AG08396 (cell line): ENCODE results near the gene CPEB4.

Experiments used
- DNase-seq: peaks from one replicate; pipeline ENCODE4 v3.0.0; 2012; ENCODE audit warnings: low spot score, mixed read lengths

Gene CPEB4

GRCh38 chr5:173945160-173945559 lies 57.0 kb downstream of the CPEB4 start:
- DNase-seq, result no peak

- DNase-seq, result no peak
These were observed 58.2 kb downstream of the CPEB4 start for GRCh38 chr5:173946323-173946722.

DNA sequence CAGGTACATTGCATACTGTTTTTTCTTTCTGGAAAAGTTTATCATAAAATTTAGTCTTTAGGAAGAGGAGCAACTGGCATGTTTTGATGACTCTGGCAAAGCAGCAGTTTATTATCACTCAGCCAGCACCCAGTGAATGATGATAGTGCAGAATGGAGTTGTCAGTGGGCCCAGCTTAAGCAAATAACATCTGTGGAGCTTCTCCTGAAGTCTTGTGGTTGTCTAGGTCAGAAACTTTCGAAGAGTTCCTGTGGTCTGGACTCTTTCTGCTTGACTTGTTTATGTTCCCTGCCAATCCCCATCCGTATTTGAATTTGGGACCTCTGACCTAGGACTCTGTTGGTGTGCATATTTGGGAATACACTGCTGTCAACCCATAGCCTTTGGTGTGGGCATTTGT lies 62.7 kb downstream of the CPEB4 start:
- DNase-seq, result no peak

GRCh38 chr5:173953528-173954090 lies 65.5 kb downstream of the CPEB4 start:
- peak; percentile 65 for DNase-seq

DNA sequence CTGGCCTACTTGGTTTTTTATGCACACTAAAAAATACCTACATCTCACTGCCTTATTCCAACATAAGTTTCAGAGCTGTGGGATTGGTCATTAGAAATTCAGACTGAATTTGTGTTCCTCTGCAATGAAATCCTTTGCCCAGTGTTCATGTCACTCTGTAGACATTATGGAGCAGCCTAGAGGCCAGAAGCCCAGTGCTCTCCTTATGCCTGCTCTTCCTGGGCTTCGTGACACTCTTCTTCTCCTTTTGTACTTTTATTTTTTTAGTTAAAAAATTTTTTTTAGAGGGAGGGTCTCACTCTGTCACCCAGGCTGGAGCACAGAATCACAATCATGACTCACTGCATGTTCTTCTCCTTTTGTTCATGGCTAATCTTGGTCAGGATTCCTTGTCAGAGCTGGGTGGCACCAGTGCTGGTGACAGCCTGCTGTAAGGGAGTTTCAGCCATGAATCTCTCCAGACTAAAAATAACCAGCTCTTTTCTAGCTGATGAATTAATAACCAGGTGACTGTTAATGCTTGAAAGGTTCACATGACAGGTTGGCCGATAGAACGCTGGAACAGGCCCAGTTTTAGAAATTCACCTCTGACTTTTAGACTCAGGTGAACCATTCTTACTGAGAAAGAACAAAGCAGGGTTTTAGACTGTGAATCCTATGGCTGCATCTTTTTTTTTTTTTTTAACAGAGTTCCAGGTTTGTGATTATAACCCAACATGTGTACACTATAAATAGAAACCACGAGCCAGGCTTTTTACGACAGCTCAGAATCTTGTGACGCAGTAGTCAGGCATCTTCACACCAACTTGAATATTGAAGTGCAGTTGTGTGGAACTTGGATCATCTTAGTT lies 66.7 kb downstream of the CPEB4 start:
- peak; percentile 51 for DNase-seq

- no peak for DNase-seq
These were observed 72.8 kb downstream of the CPEB4 start for GRCh38 chr5:173960986-173961385.

DNA sequence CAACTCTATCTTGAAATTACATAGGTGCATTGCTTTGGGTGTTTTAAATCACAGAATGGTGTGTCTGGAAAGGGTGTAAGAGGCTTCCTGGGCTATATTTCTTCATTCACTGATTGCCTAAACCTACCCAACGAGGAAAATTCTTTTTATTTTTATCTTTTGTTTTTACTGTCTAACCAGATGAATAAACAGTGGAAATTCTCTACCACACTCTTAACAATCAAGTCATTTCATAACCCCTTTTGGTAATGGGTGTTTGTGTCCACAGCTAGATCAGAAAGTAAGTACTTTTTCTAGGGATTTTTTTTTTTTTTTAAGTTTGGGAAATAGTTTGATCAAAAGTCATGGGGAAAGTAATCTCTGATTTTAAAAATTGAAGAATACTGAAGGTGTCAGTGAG lies 73.3 kb downstream of the CPEB4 start:
- no peak for DNase-seq

- DNase-seq, result no peak
These were observed 74.4 kb downstream of the CPEB4 start for GRCh38 chr5:173962436-173962972.

GRCh38 chr5:173963182-173963838 lies 75.2 kb downstream of the CPEB4 start:
- peak; percentile 82 for DNase-seq

DNA sequence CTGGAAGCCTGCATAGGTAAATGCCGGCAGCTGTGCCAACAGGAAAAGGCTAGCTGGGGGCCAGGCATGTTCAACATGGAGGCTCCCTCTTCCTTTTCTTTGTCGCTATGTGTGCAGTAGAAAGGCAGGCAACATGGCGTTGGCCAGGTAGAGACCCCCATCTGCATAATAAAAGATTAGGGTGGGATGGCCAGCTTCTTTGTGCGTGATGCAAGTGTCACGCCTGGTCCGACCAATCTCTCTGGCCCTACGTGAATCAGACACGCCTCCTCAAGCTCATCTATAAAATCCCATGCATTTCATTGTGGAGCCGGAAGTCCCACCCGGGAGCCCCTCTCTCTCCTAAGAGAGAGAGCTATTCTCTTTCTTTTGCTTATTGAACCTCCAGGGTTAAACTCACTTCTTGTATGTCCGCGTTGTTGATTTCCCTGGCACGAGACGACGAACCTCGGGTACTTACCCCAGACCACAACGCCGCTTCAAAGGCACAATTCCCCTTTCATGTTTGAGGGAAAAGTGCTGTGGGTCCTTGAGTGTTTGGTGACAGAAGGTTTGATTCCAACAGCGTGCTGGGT lies 75.8 kb downstream of the CPEB4 start:
- DNase-seq, result no peak

- no peak for DNase-seq
These were observed 76.4 kb downstream of the CPEB4 start for GRCh38 chr5:173964506-173964905.

- no peak for DNase-seq
These were observed 79.1 kb downstream of the CPEB4 start for GRCh38 chr5:173967241-173967640.

- DNase-seq, result no peak
These were observed 80.1 kb downstream of the CPEB4 start for GRCh38 chr5:173968154-173968797.

DNA sequence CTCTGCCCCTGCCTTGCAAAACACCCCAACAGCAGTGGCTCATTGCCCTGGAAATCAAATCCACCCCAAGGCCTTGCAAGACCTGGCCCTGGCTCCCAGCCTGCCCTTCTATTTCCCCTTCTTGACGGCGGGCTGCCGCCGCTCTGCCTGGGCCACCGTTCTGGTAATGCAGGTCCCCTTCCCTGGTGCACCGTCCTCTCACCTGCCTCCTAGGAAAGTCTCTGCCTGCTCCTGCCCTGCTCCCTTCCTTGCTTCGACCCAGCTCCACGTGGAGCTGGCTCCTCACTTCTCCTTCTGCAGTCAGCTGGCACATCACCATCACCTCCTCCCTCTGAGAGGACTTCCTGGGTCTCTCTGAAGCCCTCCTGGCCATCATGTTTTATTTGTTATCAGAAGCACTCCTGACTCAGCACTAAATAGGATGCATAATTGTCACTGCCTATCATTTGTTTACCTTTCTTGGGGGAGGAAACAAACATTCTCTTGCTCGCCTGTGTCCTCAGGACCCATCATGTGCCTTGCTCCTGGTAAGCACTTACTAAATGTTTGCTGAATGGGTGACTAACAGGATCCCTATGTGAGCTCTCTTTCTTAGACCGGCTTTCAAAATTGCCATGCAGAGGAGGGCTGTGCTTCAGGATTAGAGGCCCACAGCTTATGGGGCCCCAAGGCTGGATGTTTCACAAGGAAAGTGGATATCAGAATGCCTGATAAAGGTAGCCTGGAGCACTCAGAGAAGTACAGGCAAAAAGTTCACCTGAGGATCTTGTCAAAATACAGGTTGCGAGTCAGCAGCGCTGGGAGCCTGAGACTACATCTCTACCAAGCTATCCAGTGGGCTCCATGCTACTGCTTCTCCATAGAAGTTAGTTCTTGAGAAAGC lies 81.3 kb downstream of the CPEB4 start:
- DNase-seq, result peak; percentile 83

GRCh38 chr5:173970878-173971650 lies 82.9 kb downstream of the CPEB4 start:
- DNase-seq, result no peak

DNA sequence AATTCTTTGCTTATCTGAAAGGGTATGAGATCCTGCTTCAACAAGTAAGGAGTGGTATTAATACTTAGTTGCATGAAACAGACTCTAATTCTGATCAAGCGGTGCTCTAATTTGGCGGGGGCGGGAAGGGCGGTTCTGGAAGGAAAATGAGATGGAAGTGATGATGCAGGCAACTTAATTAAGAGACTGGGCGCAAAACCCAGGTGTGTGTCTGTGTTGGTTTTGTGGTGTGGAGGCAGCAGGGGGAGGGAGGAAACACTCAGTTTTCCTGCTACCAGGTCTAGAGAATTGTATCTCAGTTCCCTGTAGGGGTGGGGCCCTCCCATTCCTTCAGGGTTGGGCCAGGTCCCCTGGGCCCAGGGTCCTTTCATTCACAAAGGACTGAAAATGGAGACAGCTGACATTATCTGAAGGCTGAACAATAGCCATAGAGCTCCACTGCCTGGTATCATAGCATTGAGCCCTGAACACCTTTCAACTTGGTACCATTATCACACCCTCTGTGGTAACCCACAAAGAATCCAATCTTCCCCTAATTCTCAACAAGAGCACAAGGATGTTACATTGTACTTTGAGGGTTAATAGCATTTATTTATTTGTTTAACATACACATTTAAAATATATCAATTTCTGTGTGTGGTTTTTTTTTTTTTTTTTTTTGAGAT lies 83.7 kb downstream of the CPEB4 start:
- DNase-seq, result no peak

DNA sequence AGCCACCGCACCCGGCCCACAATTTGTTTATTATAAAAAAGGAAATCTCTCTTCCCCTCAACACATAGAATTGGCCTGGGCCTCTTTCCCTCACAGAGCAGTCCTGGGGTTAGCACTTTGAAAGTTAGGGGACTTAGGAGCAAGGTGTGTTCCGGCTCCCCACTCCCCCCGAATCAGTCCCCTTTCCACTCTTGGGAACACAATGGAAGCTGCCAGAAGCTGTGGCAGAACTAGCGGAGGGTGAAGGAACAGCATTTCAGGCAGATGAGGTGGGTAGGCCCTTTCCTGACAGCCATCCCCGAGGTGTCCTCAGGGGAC lies 84.4 kb downstream of the CPEB4 start:
- no peak for DNase-seq

DNA sequence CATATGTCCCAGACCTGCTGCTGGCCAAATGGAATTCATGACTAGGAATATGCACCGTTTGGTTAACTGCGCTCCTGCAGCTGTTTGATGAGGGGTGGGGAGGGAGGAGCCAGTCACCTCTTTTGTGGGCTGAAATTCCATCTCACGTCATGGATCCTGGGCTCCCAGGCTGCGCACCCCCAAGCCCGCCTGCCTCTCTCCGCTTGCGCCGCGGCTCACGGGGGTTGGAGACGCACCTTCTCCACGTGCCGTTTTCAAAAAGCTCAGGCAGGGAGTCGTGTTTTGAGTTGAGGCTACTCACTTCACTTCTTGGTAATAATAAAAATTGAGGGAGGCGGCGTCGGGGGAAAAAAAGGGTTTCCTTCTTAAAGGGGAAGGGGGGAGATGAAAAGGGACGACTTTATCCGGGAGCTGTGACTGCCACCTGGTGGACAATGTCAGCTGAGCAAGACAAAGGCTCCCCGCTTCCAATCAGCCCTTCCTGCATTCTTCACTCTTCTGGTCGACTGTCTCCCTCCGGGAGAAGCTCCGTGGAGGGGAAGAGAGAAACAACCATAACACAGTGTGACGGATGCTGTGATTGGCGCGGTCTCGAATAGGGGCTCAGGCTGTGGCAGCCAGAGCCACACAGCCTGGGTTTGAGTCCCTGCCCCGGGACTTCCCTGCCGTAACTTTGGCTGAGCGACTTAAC lies 84.9 kb downstream of the CPEB4 start:
- DNase-seq, result peak; percentile 87

GRCh38 chr5:173973616-173973969 lies 85.4 kb downstream of the CPEB4 start:
- DNase-seq, result no peak
